Measurements from ENCODE around the gene CFHR5. TPM values are rescaled to one million over a fixed set of nuclear protein-coding genes. Genes with fewer than 3 reads are reported as not detected.
A peak's percentile ranks its signal among the peaks of the same experiment; 100 is the strongest.
"Not testable (repeated sequence)": the region's sequence is repeated elsewhere in the genome, so short reads cannot be mapped to it uniquely, and the experiment has no call there.

Gene CFHR5
- total and polyA plus RNA-seq, 2 of the 4 experiments (the other 2 are of a cell fraction), result not detected

DNA sequence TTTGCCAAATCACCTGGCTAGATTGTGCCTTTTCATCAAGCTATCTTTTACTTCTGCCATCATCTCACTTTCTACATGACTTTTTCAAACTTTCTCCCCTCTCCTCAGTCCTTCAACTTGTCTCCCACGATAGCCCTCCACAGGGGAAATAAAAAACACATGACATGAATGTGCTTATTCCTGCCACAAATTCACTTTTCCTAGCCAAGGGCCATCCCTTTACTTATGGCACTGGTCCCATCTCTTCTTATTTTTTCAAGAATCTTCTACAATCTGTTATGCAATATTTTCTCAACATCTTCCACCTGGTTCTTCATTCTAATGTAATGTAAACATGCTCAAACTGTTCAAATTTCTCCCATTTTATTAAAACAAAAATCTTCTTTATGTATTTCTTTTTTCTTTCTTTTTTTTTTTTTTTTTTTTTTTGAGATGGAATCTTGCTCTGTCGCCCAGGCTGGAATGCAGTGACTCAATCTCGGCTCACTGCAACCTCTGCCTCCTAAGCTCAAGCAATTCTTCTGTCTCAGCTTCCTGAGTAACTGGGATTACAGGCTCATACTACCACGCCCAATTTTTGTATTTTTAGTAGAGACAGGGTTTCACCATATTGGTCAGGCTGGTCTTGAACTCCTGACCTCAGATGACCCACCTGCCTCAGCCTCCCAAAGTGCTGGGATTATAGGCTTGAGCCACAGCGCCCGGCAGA, 57.4 kb downstream of the CFHR5 start:
- intact Hi-C loops (cut with micrococcal nuclease); POLR2A ChIA-PET (ENCODE audit: unreplicated experiment); dilution Hi-C loops (cut with HindIII; ENCODE audit: low sequenced_read_pairs, unreplicated experiment); H3K56ac ChIP-seq (ENCODE audit: extremely low read depth, insufficient read depth, low read length); H3K4me2 ChIP-seq (ENCODE audit: low read depth, low read length); H2BK15ac ChIP-seq (ENCODE audit: low read depth, low read length); BruUV-seq (replicated peaks); H3K36me3 ChIP-seq (ENCODE audit: control insufficient read depth, insufficient read depth, low read length); H3K27ac ChIP-seq (ENCODE audit: insufficient read depth, low read length); H3K9ac ChIP-seq (ENCODE audit: low read depth, low read length); H2AK5ac ChIP-seq (ENCODE audit: low read depth, low read length); H3K9me3 ChIP-seq (ENCODE audit: control insufficient read depth, insufficient read depth, low read length); H3K27me3 ChIP-seq (ENCODE audit: control insufficient read depth, insufficient read depth, low read length); H3K23ac ChIP-seq (ENCODE audit: low read depth, low read length); H3K4me1 ChIP-seq (ENCODE audit: control insufficient read depth, insufficient read depth, low read length); in situ Hi-C loops (cut with MboI; ENCODE audit: low sequenced_read_pairs); H2AFZ ChIP-seq (replicated peaks; ENCODE audit: low read length, poor library complexity); H4K20me1 ChIP-seq (ENCODE audit: insufficient read depth, low read length); H2AK9ac ChIP-seq (replicated peaks; ENCODE audit: low read depth, low read length, poor library complexity); H4K91ac ChIP-seq (ENCODE audit: insufficient read depth, low read depth, low read length); CTCF ChIA-PET; H3K4me3 ChIP-seq (ENCODE audit: insufficient read depth, low read depth, low read length); H4K5ac ChIP-seq (ENCODE audit: low read depth, low read length); H3K9me1 ChIP-seq (ENCODE audit: insufficient read depth, low read length); H3K79me1 ChIP-seq (ENCODE audit: low read depth in 1 of 2, low read length in 2 of 2): not testable (repeated sequence)
- Histone ChIP-seq H3K14ac (replicated peaks; ENCODE audit: low read depth, low read length) (peak overlapping the region; percentile 15; the same call in 1 of the 2 replicates), H3K18ac (ENCODE audit: low read depth, low read length) (peak overlapping the region; percentile 64; the same call in 1 of the 2 replicates), H3K4ac (ENCODE audit: low read depth, low read length) (0 out of 2 replicates have a peak overlapping the region, but pooled peaks have one; percentile 5), H2BK5ac (ENCODE audit: low read depth, low read length, poor library complexity, severe bottlenecking) (peak overlapping the region; percentile 15), H4K8ac (ENCODE audit: low read depth in 2 of 2, low read length in 2 of 2) (peak overlapping the region in 1 of 2 experiments; percentile 13; a peak in 1 of 4 replicates), H2BK120ac (ENCODE audit: low read depth, low read length) (peak overlapping the region; percentile 48), H2BK20ac (ENCODE audit: low read depth, low read length) (peak overlapping the region; percentile 31; the same call in 1 of the 2 replicates)
- peak; percentile 17; the same call in 1 of the 2 replicates for TF ChIP-seq CEBPB (IDR thresholded peaks at IDR 0.05; ENCODE audit: low read depth, low read length)
- no CpG with 5 or more reads among the region's 6 CpGs for WGBS, 2 experiments (ENCODE audit: extremely low coverage in 2 of 2, insufficient read length in 1 of 2)
- peak; percentile 93 for ATAC-seq (ENCODE audit: low read depth)
- DNase-seq, result peak; percentile 76
